Anterior cingulate cortex (tissue), 58 donors: ENCODE data around the gene TRMT10A.
"Not testable (repeated sequence)": the region's sequence is repeated elsewhere in the genome, so short reads cannot be mapped to it uniquely, and the experiment has no call there.

Experiments used
- DNase-seq, 58 donors: peaks; one replicate each; lab custom pipeline; 2025; lab: John Stamatoyannopoulos, UW

TRMT10A gene

GRCh38 chr4:99564921-99565320 lies 1.1 kb upstream of the TRMT10A start:
- no peak for DNase-seq

GRCh38 chr4:99552872-99553271 lies 11.0 kb downstream of the TRMT10A start:
- DNase-seq, result no peak

- no peak for DNase-seq
Observed at GRCh38 chr4:99540277-99540939, 23.4 kb downstream of the TRMT10A start.

GRCh38 chr4:99537674-99538073 lies 26.2 kb downstream of the TRMT10A start:
- no peak for DNase-seq

- DNase-seq, result no peak
Observed at GRCh38 chr4:99536848-99537247, 27.0 kb downstream of the TRMT10A start.

- DNase-seq, result no peak
Observed at GRCh38 chr4:99536271-99536670, 27.6 kb downstream of the TRMT10A start.

- DNase-seq, result not testable (repeated sequence)
Observed at GRCh38 chr4:99534699-99535098, 29.1 kb downstream of the TRMT10A start.

- no peak for DNase-seq
Observed at GRCh38 chr4:99529956-99530355, 33.9 kb downstream of the TRMT10A start.

GRCh38 chr4:99529228-99529627 lies 34.6 kb downstream of the TRMT10A start:
- DNase-seq, result no peak

- no peak for DNase-seq
Observed at GRCh38 chr4:99518601-99519295, 45.1 kb downstream of the TRMT10A start.

- DNase-seq, result no peak
Observed at GRCh38 chr4:99510721-99511120, 53.1 kb downstream of the TRMT10A start, which contains the start of gene C4orf17. C4orf17 (plus strand) TSS chr4:99511021; CDS start chr4:99513082, 2,061 bp downstream.

- no peak for DNase-seq
Observed at GRCh38 chr4:99507762-99508161, 56.1 kb downstream of the TRMT10A start.

GRCh38 chr4:99507349-99507748 lies 56.5 kb downstream of the TRMT10A start:
- no peak for DNase-seq

GRCh38 chr4:99506781-99507180 lies 57.1 kb downstream of the TRMT10A start:
- DNase-seq, result no peak

GRCh38 chr4:99504804-99505502 lies 58.9 kb downstream of the TRMT10A start:
- no peak for DNase-seq
